ENCODE data around the gene GDF10.

GDF10 gene

DNA sequence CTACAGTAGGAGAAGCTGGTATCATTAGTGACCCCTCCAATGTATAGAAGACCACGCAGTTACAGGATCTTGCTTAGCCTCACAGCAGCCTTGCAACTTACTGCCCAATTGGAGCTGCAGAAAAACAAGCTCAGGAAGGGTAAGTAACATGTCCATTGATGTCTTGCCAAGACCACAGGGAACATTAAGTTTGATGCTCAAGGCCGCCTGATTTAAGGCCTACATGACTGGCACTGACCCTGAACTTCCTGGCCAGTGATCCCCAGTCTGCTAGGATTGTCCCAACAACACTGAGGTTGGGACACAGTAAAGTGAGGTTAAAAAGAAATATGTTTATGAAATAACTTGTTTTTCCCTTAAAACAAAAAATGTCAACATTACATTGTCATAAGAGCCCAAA lies 15.4 kb downstream of the GDF10 start:
- no peak for DNase-seq (ENCODE audit: low read depth)

DNA sequence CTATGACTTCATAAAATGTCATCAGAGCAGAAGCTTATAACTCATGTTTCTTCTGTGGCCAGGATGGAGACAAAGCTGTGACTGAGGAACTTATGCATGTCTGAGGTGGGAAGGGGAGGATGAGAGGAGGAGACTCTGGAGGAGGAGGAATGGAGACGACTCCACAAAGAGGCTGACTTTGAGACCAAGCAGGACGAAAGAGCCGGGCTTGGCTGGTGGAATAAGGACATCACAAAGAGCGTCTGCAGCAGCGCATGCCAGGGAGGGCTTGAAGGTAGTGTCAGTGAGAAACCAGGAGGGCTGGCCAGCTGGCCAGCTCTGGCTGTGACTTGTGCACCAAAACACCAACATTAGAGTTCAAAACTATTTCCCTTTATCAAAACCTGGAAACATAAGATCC lies 16.1 kb downstream of the GDF10 start:
- no peak for DNase-seq (ENCODE audit: low read depth)

DNA sequence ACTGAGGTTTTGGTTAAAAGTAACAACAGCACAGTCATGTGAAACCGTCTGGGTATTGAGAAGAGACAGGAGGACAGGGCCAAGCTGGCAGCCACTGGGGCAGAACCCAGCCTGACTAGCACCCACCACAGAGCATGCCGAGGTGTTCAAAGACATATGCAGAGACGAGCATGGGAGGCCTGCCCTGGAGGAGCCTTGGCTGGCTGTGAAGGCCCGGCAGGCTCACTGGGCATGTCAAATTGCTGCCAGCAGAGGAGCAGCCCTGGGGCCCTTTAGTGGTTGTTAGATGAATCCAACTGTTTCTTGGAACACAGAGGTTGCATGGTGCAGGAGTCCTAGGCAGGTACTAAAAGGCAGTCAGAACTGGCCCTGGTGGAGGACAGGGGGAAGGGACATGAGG lies 17.3 kb downstream of the GDF10 start:
- DNase-seq (ENCODE audit: low read depth): no peak

DNA sequence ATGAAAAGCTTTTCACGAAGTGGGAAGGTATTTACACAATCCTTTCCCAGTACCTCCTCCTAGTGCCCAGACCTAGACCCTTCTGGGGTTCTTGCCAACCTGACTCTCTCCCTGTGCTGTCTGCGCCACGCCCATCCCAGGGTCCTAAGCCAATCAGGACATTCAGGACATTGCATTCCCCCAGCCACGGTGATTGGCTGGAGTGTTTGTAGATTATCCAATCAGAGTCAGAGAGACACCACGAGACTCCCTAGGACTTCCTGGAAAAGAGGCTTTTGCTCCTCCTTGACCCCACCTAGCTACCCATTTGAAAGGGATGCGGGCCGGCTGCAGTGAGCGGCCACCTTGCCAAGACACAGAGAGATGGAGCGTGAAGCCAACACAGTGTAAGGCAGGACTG lies 18.7 kb downstream of the GDF10 start:
- no peak for DNase-seq (ENCODE audit: low read depth)

DNA sequence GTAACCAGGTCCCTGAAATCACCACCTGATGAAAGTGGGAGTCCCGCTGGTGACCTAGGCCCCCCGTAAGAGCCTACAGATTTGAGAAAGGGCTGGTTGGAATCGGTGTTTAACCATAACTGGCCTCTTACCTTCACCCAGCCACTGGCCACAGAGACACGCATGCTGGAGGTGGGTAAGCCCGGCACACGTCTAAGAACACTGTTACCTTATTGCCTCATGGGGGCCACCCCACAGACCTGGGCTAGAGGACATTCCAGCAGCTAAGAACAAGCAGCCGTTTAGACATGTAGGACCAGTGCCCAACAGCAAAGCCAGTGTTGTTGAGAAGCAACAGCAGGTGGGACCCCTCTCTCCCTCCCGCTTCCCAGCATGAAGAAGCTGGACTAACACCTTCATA lies 19.8 kb downstream of the GDF10 start:
- DNase-seq (ENCODE audit: low read depth): no peak

DNA sequence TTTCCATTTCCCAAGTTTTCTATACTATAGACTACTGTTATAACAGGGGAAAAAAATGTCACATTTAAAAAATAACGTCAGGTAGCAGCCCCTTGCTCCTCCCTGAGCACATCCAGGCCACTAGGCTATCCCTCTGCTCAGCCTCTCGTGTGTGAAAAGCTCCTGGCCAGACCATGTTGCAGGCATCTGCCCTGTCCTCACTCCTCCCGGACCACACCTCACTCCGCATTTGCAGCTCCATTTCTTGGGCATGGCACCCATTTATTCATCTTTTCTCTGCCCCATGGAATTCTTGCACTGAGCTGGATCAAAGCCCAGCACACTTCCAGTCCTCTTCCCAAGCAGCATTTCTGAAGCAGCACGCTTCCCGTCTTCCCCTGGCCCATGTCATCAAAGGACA lies 20.8 kb downstream of the GDF10 start:
- no peak for DNase-seq (ENCODE audit: low read depth)

DNA sequence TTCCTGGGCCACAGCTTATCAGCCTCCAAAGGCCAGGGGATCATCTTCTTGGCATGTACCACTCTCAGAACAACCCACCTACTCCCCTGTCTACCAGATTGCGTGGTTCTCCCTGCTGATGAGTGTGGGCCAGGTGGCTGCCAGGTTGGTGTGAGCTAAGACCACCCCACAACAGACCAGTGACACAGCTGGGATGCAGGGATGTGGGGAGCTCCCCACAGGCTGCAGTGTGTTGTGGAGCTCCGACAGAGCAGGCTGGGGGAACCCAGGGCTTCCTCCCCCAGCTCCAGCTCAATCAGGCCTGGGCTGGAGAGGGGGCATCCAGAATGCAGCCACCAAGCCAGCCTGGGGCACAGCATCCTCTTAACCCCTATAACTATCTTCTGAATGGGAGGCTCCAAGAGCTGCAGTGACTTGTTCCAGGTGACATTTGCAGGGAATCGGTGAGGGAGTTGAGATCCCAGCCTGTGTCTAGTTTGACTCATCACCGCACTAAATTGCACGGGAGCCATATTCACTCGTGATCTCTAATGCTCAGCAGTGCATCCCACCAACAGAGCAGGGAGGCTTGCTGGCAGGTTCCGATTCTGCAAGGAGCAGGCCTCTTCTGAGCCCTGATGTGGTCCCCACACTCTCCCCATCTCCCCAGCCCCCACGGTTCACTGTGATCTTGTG lies 21.7 kb downstream of the GDF10 start:
- no peak for DNase-seq (ENCODE audit: low read depth)

DNA sequence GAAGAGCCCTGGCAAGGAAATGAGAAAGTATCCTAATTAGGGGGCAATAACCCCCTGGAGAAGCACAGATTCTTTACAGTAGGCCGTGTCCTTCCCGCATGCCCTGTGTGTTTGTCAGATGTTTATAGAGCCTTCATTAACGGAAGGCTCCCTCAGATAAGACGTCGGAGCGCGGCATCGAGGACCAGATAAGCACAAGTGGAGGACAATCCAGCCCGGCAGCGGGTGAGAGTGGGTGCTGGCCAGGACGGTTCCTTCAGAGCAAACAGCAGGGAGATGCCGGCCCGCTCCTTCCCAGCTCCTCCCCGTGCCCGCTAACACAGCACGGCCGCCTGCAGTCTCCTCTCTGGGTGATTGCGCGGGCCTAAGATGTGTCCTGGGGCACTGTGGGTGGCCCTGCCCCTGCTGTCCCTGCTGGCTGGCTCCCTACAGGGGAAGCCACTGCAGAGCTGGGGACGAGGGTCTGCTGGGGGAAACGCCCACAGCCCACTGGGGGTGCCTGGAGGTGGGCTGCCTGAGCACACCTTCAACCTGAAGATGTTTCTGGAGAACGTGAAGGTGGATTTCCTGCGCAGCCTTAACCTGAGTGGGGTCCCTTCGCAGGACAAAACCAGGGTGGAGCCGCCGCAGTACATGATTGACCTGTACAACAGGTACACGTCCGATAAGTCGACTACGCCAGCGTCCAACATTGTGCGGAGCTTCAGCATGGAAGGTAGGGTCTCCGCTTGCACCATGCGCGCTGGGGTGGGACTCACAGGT lies 22.5 kb downstream of the GDF10 start, which contains the start of gene GDF2:
GDF2 (plus strand) TSS at position 155 of the 762 bp plus-strand sequence; CDS start at position 370, 215 bp downstream.
- no peak for DNase-seq (ENCODE audit: low read depth)

DNA sequence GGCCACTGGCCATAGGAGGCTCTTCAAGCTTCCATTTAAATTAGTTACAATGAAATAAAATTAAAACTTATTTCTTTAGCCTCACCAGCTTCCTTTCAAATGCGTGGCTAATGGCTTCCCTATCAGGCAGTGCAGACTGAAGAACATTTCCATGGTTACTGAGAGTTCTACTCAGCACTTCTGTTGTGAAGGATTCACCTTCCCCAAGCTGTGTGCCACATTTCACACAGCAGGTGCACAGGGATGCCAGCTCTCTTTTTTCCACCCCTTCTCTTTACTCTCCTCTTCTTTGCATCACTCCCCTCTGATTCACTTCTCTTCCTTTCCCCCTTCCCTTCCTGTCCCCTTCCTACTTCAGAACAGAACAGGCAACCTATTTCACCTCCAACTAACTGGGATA lies 23.1 kb downstream of the GDF10 start:
- no peak for DNase-seq (ENCODE audit: low read depth)

DNA sequence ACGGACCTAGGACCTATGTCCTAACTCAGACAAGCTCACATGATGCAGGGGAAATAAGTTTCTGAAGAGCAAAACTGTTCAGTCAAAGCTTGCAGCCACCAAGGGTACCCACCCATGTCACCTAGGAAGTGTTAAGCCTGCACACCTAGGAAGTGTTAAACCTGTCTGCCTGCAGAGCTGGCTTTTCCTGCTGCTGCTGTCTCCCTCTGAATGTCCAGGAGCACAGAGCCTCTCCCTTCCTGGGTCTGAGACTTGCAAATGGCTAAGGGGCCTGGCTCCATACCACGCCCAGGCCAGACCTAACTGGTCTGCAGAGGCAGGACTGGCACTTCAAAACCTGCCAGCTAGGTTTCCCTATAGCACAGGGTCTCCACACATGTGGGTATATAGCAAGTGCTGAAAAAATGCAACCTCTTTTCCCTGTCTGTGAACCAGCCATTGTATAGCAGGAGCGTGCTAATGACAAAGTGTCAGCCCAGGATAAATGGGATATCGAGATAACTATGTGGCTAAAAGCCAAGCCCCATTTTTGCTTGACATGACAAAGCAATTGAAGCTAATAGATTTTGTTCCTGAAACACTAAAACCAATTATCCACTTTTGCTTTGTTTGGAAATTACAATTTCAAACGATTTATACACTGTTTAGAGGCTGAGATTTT lies 23.8 kb downstream of the GDF10 start:
- no peak for DNase-seq (ENCODE audit: low read depth)

DNA sequence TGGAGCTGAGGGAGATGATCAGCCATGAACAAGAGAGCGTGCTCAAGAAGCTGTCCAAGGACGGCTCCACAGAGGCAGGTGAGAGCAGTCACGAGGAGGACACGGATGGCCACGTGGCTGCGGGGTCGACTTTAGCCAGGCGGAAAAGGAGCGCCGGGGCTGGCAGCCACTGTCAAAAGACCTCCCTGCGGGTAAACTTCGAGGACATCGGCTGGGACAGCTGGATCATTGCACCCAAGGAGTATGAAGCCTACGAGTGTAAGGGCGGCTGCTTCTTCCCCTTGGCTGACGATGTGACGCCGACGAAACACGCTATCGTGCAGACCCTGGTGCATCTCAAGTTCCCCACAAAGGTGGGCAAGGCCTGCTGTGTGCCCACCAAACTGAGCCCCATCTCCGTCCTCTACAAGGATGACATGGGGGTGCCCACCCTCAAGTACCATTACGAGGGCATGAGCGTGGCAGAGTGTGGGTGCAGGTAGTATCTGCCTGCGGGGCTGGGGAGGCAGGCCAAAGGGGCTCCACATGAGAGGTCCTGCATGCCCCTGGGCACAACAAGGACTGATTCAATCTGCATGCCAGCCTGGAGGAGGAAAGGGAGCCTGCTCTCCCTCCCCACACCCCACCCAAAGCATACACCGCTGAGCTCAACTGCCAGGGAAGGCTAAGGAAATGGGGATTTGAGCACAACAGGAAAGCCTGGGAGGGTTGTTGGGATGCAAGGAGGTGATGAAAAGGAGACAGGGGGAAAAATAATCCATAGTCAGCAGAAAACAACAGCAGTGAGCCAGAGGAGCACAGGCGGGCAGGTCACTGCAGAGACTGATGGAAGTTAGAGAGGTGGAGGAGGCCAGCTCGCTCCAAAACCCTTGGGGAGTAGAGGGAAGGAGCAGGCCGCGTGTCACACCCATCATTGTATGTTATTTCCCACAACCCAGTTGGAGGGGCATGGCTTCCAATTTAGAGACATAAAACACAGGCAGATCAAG lies 25.6 kb downstream of the GDF10 start:
- no peak for DNase-seq (ENCODE audit: low read depth)

DNA sequence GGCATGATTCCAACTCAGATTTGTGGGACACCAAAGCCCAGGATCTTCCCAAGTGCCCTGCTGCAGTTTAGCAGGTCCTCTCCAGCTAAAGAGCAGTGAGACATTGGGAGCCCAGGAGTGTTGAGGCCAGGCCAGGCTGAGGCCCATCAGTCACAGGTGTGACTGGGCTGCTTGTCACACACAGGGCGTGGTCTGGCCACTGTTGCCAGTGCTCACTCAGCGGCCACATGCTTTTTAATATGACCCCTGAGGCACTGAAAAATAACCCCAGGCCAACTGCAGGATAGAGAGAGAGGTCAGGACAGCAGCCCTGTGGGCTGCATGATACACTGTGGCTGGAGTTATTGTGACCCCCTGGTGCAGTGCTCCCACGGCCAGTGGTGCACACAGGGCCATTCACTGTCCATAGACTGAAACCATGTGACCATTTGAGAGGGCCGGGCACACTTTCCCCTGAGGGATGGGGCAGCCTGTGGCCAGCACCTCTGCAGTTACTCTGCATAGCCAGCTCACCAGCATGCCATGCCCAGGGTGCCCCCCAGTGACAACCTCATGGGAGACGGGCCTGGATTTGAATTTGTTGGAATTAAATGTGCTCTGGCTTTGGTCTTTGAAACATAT lies 26.4 kb downstream of the GDF10 start:
- no peak for DNase-seq (ENCODE audit: low read depth)

DNA sequence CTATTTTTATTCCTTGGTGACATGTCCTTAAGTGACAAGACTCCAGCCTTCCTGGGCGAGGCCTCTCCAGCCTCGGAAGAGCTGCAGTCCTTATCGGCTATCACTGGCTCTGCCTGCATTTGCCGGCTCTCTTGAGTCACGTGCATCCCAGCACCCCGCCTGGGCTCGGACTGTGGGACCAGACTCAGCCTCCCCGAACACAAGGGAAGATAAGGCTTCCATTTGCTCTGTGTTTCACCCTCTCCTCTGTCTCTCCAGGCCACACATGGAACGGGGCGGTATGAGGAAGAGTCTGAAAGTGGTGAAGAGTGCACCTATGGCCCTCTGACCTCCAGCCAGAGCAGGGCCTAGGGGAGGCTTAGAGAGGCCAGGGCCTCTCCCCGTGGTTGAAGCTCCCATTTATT lies 26.9 kb downstream of the GDF10 start:
- no peak for DNase-seq (ENCODE audit: low read depth)

DNA sequence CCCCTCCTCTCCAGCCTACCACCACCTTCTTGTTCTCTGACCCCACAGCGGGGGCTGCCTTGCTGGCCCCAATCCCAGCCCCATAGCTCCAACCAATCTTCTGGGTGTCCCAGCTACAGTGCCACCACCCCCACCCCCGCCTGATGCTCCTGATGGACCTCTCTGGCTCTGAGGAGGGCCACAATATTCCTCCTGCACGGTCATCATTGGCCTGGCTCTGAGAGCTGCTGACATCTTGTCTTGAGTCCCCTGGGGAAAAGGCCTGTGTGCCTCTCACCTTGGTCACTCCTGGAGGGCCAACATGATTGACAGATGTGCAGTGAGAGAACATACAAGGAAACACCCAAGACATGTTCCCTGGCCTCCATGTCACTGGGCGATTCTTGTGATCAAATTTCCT lies 29.9 kb downstream of the GDF10 start:
- DNase-seq (ENCODE audit: low read depth): no peak

DNA sequence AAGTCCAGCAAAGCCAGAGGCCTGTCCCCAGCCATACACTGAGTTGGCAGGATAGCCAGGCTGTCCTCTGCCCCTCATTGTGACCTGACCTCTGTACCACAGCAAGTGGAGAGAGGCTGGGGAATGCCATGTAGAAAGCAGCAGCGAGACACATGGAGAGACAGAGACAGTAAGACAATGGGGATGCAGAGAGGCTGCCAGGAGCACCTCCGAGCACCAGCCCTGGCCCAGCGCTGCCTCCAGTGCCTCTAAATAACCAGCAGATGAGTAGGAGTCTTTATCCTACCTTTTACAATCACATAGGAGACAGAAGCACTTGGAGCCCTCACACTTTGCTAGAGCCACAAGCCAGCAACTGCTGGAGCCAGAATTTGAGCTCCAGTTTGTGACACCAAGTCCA lies 30.4 kb downstream of the GDF10 start:
- DNase-seq (ENCODE audit: low read depth): no peak

DNA sequence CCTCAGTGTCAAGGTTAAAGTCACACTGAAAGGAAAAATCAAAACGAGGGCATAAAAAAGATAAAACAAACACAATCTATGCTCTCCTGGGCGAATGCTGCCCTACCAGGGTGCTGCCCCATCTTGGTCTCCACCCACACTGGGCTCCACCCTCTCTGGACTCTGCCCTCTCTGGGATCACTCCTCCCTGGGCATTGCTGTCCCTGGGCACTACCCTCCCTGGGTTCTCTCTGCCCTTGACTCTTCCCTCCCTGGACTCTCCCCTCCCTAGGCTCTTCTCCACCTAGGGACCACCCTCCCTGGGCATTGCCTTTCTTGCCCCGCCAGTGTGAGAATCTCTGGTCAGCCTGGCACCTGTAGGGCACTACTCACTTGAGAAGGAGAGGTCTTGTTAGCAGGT lies 30.8 kb downstream of the GDF10 start:
- no peak for DNase-seq (ENCODE audit: low read depth)

DNA sequence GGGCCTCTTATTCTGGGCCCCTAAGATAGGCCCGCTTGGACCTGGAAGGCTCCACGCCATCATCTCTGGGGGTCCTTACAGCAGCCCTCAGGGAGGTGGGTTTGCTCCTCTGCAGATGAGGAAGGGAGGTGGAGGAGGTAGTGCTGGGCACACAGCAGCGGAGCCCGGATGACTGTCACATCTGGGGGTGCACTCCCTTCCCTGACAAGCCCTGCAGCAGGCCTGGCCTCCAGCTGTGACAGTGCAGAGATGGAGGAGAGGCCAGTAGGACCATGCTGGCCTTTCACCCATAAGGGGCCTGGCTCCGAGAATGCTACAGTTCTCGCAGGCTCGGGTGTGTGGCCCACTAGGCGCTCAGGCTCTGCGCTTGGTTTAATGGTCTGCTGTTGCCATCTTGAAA lies 31.5 kb downstream of the GDF10 start:
- DNase-seq (ENCODE audit: low read depth): no peak

DNA sequence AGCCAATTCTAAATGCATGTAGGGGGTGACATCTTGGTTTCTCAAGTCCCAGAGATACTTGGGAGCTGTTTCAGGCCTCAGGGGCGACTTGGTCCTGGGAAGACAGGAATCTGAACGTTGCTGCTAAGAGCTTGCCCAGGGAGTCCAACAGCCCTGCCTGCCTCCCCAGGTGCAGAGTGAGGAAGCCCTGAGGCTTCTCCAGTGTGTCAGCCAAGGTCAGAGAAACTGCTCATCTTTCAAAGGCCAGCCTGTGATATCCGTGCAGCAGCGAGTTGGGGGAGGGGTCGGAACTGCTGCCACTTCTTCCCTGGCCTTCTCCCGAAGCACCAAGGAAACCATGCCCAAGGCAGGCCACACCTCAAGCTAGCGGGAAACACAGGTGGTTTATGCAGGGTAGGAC lies 32.0 kb downstream of the GDF10 start:
- DNase-seq (ENCODE audit: low read depth): no peak

DNA sequence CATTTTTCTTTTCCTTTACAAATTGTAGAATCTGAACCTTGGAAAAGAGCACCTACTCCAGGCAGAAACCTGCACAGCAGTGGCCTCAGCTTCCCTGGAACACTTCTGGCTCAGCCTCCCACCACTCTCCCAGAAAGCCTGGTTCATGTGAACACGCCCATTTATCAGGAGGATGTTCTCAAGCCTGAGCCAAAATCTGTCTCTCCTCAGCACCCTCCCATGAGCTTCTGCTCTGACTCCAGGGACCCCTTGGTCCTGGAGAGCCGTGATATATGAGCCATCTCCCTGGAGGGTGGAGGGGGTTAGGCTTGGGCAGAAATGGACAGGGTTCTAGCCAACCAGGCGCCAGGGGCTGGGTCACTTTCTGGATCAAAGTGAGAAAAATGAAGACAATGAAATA lies 32.4 kb downstream of the GDF10 start:
- no peak for DNase-seq (ENCODE audit: low read depth)

DNA sequence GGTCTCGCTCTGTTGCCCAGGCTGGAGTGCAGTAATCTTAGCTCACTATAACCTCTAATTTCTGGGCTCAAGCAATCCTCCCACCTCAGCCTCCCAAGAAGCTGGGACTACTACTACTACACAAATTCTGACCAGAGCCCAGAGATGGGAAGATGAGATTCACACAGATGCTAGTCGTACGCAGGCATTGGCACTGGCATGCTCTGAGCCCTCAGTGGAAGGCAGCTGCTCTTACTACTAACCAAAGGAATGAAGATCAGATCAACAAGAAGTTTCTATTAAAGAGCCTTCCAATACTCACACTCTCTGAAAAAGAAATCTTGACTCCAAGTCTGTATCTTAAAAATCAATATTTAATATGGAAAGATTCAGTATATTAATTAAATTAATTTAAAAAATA lies 32.9 kb downstream of the GDF10 start:
- DNase-seq (ENCODE audit: low read depth): no peak

DNA sequence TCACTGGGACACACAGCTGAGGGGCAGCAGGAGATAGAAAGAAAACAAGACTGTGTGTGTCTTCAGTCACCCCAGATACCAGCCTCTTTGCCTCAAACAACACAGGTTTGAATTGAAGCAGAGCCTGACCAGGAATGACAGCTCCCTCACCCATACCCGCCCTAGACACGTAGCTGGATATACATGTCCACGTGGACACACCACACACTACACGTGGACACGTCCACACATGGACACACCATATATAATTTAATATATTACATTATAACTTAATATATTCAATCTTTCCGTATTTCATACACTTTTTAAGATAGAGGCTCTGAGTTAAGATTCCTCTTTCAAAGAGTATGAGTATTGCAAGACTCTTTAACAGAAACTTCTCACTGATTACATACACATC lies 33.5 kb downstream of the GDF10 start:
- DNase-seq (ENCODE audit: low read depth): no peak
